Left hindlimb (tissue), 1 donor: ENCODE data around the gene CCDC149.

Experiments
- DNase-seq: peaks from one replicate; pipeline ENCODE4 v3.0.0-alpha.2; 2018

CCDC149 gene

DNA sequence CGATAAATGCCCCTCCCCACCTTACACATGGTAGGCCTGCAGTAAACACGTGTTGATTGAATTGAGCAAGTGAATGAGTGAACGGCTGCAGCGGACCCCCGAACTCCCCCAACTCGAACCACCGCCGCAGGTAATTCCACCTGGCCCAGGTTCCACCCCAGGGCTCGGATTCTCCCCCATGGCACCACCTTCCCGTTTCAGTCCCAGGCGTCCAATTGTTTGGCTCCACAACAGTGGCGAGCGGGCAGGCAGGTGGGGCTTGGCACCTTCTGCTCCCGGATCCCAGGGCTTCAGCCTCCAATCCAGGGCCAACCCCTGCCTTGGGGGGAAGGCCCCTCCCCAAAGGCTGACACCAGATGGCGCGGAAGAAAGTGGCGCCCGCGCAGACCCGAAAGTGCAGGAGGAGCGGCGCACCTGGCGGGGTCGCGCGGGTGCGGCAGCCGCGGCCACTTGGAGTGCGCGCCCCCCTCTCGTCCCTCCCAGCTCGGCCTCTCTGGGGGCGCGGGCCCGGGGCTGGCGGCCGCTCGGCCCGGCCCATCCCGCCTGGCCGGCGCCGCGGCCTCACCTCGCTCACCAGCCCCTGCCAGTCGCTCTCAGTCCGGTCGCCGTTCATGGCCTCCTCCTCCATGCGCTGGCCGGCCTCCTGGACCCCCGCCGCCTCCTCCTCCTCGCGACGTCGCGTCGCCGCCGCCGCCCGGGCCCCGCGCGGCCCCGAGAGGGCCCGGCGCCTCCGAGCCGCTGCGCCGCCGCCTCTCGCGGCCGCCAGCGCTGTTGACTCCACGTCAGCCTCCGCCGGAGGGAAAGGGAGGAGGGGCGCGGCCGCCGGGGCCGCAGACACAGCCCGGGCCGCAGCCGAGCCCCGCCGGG is at the start of gene CCDC149:
CCDC149 (minus strand) TSS at position 791 of the 867 bp plus-strand sequence; CDS start at position 613, 178 bp downstream.
- DNase-seq = peak; percentile 76

GRCh38 chr4:24957886-24958285 is 45.0 kb upstream of the CCDC149 start:
- no peak for DNase-seq

- no peak for DNase-seq
Measured at GRCh38 chr4:24956763-24957162, 43.9 kb upstream of the CCDC149 start.

DNA sequence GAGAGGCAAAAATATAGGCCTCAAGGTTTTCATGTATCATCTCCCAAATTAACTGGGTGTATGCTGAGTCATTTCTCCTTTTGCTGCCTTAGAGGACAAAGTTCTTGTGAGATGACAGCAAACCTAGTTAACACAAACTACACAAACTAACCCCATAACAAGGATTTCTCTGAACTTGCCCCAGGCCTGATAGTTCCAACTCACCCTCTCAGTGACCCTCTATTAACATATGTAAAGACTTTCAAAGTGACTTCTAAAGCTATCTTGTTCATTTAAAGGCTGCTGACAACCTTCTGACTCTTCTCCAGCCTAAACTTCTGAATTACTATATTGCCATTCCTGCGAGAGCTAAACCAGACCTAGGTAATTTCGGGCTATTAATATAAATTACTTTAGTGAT is 43.2 kb upstream of the CCDC149 start:
- no peak for DNase-seq

GRCh38 chr4:24952667-24953066 is 39.8 kb upstream of the CCDC149 start:
- no peak for DNase-seq

GRCh38 chr4:24949970-24950369 is 37.1 kb upstream of the CCDC149 start:
- no peak for DNase-seq

- DNase-seq = no peak
Measured at GRCh38 chr4:24937917-24938281, 25.1 kb upstream of the CCDC149 start.

- DNase-seq = no peak
Measured at GRCh38 chr4:24937176-24937916, 24.5 kb upstream of the CCDC149 start.

- no peak for DNase-seq
Measured at GRCh38 chr4:24935856-24936255, 23.0 kb upstream of the CCDC149 start.

DNA sequence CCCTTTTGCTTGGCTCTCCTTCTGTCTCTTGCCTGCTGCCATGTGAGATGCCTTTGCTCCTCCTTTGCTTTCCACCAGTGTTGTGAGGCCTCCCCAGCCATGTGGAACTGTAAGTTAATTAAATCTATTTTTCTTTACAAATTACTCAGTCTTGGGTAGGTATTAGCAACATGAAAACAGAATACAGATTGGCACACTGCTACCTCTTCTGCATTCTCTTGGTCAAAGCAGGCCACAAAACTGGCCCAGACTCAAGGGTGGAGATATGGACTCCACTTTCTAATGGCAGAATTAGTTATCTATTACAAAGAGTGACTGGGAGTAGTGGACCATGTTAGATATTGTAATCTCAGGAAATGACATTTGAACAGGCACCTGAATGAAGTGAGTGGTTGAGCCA is 21.5 kb upstream of the CCDC149 start:
- DNase-seq = no peak

DNA sequence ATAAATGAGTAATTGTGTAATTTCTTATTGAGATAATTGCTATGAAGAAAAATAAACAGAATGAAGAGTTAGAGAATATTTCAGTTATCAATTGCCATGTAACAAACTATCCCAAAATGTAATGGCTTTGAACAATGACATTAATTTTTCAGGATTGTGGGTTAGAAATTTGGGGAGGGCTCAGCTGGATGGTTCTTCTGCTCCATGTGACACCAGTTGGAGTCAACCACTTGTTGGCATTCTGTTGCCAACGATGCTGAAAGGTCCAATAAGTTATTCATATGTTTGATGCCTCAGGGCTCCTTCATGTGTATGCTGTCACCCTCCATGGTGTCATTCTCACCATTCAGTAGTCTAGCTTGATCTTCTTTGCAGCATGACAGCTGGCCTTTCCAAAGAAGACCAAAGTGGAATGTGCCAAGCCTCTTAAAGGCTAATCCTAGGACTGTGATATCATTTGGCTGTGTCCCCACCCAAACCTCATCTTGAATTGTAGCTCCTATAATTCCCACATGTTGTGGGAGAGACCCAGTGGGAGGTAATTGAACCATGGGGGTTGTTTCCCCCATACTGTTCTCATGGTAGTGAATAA is 20.9 kb upstream of the CCDC149 start:
- no peak for DNase-seq

DNA sequence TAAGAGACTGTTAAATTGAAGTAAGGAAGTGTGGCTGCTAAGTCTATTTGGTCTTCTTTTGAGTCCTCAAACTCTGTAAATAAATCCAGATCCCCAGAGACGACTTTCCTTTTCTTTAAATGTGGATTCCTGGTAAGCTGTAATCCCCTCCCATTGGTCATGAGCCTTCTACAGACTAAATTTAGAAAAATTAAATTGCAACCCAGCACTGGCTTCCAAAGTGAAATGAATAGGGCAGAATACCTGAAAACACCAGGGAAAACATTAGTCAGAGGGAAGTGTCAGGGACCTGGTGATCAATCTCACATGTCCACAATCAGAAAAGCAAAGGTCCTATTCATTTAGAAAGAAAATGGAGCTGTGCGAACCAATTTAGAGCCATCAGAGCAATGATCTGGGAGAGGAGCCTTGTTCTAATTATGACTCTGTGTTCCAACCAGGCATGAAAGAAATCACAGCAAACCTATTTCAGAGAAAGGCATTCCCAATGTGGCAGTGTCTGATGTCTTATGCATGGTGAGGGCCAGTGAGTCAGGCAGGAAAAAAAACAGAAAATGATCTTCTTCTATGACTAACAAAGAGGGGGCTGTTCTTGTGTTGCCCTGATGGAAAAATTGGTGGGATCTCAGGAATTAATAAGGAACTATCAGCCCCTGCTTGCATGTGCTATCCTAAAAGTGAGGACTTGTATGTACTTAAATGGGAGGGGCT is 19.8 kb upstream of the CCDC149 start:
- DNase-seq = no peak

DNA sequence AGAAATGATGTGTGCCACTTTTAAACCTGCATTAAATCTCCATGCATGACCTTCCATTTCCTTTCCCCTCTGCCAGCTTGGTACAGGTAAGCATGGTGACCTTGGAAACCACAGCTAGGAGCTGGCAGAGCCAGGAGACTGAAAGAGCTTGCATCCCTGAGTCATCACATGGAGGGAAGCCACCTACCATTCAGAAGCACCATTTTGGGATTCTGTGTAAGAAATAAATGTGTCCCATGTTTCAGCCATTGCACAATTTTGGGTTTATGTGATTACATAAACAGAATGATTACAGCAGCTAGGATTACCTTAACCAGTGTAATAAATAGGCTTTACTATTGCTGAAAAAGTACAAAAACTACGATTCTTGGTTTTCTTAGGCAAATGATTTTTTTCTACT is 17.3 kb upstream of the CCDC149 start:
- no peak for DNase-seq

GRCh38 chr4:24928708-24929107 is 15.9 kb upstream of the CCDC149 start:
- DNase-seq = no peak

GRCh38 chr4:24927049-24927448 is 14.2 kb upstream of the CCDC149 start:
- DNase-seq = no peak

DNA sequence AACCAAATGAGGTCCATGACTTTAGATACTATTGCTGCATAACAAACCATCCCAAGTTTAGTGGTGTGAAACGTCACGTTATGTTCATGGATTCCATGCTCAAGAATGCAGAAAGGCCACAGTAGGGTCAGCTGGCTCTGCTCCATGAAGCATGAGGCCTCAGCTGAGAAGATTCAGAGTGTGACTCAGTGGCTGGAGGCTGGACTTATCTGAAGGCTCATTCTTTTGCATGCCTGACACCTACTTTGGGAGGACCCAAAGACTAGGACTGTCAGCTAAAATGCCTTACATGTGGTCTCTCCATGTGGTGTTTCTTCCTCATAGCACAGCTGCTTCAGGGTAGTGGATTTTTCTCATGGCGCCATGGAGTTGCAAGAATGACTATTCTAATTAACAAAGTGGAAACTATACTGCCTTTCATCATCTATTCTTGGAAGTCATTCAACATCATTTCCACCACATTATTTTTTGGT is 11.5 kb upstream of the CCDC149 start:
- no peak for DNase-seq

GRCh38 chr4:24923550-24923949 is 10.7 kb upstream of the CCDC149 start:
- no peak for DNase-seq

GRCh38 chr4:24923002-24923401 is 10.2 kb upstream of the CCDC149 start:
- no peak for DNase-seq

DNA sequence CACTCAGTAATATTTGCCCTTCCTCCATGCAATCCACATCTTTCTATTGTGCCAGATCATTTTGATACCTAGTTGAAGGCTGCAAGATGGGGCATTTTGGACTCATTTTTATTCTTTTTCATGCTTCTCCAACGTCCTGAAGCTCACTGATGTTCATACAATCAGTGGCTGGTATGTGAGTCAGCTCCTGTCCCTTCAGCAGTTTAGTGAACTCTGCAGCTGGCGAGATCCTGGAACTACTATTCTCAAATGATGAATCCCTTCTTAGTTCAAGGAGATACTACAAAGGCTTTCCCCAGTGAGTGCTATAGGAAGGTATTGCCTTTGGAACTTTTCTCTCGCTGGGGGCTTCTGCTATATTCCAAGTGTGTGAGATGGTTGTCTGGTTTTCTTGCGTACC is 9.6 kb upstream of the CCDC149 start:
- no peak for DNase-seq

- DNase-seq = no peak
Measured at GRCh38 chr4:24921491-24921890, 8.6 kb upstream of the CCDC149 start.

DNA sequence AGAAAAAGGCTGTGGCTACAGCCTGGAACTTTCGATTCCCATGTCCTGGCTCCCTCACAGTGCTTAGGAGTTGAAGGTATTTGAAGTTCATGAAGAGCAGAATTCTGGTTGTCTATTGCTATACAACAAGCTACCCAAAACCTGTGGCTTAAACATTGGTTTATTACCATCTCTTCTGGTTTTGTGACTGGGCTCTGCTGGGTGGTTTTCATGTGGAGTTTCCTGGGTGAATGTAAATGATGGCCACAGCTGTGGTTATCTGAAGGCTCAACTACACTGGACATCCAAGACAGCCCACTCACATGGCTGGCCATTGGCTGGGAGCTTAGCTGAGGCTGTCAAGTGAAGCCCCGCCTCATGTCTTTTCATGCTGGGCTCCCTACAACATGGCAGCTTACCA is 7.2 kb upstream of the CCDC149 start:
- no peak for DNase-seq

DNA sequence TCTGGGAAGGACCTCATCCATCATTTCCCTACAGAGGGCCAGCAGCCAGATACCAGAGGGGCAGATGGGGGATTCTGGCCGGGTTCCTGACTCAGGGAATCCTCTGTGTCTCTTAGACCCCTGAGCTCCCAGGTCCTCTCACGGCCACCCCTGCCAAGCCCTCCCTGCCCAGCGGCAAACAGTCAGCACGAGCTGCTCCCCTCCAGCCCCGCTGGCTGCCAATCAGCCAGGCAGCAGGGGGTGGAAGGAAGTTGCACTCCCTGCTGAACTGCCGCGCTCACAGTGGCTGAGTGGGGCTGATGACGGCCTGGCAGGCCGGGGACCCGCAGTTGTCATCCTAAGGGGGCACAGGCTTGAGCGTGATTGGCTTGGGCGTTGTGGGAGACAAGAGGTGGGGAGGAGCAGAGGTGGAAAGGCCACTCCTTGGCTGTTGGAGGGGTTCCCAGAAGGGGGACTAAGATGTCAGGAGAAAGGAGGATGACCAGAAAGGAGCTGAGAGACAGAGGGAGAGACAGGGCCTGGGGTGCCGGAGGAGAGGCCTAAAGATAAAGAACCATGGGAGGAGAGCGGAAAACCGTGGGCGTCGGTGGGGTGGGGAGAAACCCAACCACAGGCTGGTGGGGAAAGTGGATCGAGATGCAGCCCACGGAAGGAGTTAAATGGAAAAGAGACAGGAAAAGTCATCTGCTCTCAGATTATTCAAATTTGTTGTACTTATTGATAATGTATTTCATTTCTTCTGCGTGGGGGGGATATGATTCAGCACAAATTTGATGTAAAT is 4.4 kb upstream of the CCDC149 start:
- no peak for DNase-seq
